HepG2 (cell line): ENCODE results near the gene GDF15. TPM values are rescaled to one million over a fixed set of nuclear protein-coding genes. Genes with fewer than 3 reads are reported as not detected.

Source experiments
- AKAP8 ChIP-seq: sonication (generic); formaldehyde crosslinking; IDR thresholded peaks from 2 replicates; pipeline ENCODE4 v1.5.1; 2020; ENCODE audit warnings: mild to moderate bottlenecking, missing genetic modification reagents
- ESRRA ChIP-seq: sonication (generic); formaldehyde crosslinking; IDR thresholded peaks from 2 replicates; pipeline ENCODE4 v1.5.1; 2020; ENCODE audit warnings: mild to moderate bottlenecking, low read depth, missing genetic modification reagents
- FOSL2 ChIP-seq: sonication (generic); formaldehyde crosslinking; IDR thresholded peaks from 2 replicates; pipeline ENCODE4 v1.4.0; 2020; ENCODE audit warnings: missing genetic modification reagents
- HNRNPUL1 ChIP-seq: fragments of 200-400 bp; formaldehyde crosslinking; IDR thresholded peaks from 2 replicates; pipeline ENCODE4 v1.6.1; 2017; ENCODE audit warnings: low read depth, mild to moderate bottlenecking, low read length, moderate library complexity
- KDM2A ChIP-seq: sonication (generic); formaldehyde crosslinking; IDR thresholded peaks from 2 replicates; pipeline ENCODE4 v1.4.0; 2020; ENCODE audit warnings: low read depth, missing genetic modification reagents, borderline replicate concordance
- KDM4B ChIP-seq: sonication (generic); formaldehyde crosslinking; IDR thresholded peaks from 2 replicates; pipeline ENCODE4 v1.4.0; 2020; ENCODE audit warnings: missing genetic modification reagents
- MBNL3 ChIP-seq: fragments of 250-450 bp; sonication (Bioruptor Pico); conservative IDR thresholded peaks from 2 replicates; pipeline ENCODE4 v1.8.0; 2022; ENCODE audit warnings: mild to moderate bottlenecking, inconsistent platforms
- MIER3 ChIP-seq: IDR thresholded peaks from 2 replicates; pipeline ENCODE4 v1.6.1; 2016; ENCODE audit warnings: missing compliant biosample characterization, borderline replicate concordance
- MIXL1 ChIP-seq: IDR thresholded peaks from 2 replicates; pipeline ENCODE4 v1.6.1; 2016
- NR2C2 ChIP-seq: sonication (generic); formaldehyde crosslinking; IDR thresholded peaks from 2 replicates; pipeline ENCODE4 v1.4.0; 2020; ENCODE audit warnings: missing genetic modification reagents, mild to moderate bottlenecking, moderate library complexity, borderline replicate concordance
- POGZ ChIP-seq: sonication (generic); formaldehyde crosslinking; IDR thresholded peaks from 2 replicates; pipeline ENCODE4 v1.4.0; 2020; ENCODE audit warnings: mild to moderate bottlenecking, missing genetic modification reagents
- REXO4 ChIP-seq: sonication (generic); formaldehyde crosslinking; IDR thresholded peaks from 2 replicates; pipeline ENCODE4 v1.8.0; 2022; ENCODE audit warnings: missing genetic modification reagents, mild to moderate bottlenecking, borderline replicate concordance
- SALL2 ChIP-seq: sonication (generic); formaldehyde crosslinking; IDR thresholded peaks from 2 replicates; pipeline ENCODE4 v1.8.1; 2023; ENCODE audit warnings: mild to moderate bottlenecking, missing genetic modification reagents, inconsistent platforms
- SAP130 ChIP-seq: IDR thresholded peaks from 2 replicates; pipeline ENCODE4 v1.6.1; 2016; ENCODE audit warnings: low read depth
- SKI ChIP-seq: fragments of 450-650 bp; IDR thresholded peaks from one replicate; pipeline ENCODE4 v1.6.1; 2018; ENCODE audit warnings: mild to moderate bottlenecking; ENCODE audit not compliant: partially characterized antibody
- SP5 ChIP-seq: IDR thresholded peaks from 2 replicates; pipeline ENCODE4 v1.6.1; 2016; ENCODE audit warnings: low read depth, borderline replicate concordance
- STAG1 ChIP-seq: sonication (generic); formaldehyde crosslinking; IDR thresholded peaks from 2 replicates; pipeline ENCODE4 v1.4.0; 2020; ENCODE audit warnings: missing genetic modification reagents
- ZFP82 ChIP-seq: sonication (generic); formaldehyde crosslinking; IDR thresholded peaks from 2 replicates; pipeline ENCODE4 v1.5.1; 2020; ENCODE audit warnings: mild to moderate bottlenecking, missing genetic modification reagents, borderline replicate concordance
- ZNF138 ChIP-seq: sonication (generic); formaldehyde crosslinking; IDR thresholded peaks from 2 replicates; pipeline ENCODE4 v1.5.0; 2020; ENCODE audit warnings: mild to moderate bottlenecking, low read depth, missing genetic modification reagents
- ZNF451 ChIP-seq: sonication (generic); formaldehyde crosslinking; IDR thresholded peaks from 2 replicates; pipeline ENCODE4 v1.5.0; 2020; ENCODE audit warnings: mild to moderate bottlenecking, missing genetic modification reagents
- ZNF616 ChIP-seq: sonication (generic); formaldehyde crosslinking; IDR thresholded peaks from 2 replicates; pipeline ENCODE4 v1.5.0; 2020; ENCODE audit warnings: low read depth, mild to moderate bottlenecking, missing genetic modification reagents
- ZNF788 ChIP-seq: sonication (generic); formaldehyde crosslinking; IDR thresholded peaks from 2 replicates; pipeline ENCODE4 v1.5.0; 2020; ENCODE audit warnings: mild to moderate bottlenecking, missing genetic modification reagents, borderline replicate concordance
- polyA plus RNA-seq, 8 experiments: library from polyadenylated mRNA; depleted of rRNA in 3 of 8; stranded (reverse) in 7 of 8; unstranded in 1 of 8; fragments of >200 nt; fragmentation: Illumina TruSeq in 4 of 8; extraction: Trizol in 4 of 8; gene quantifications; 2 replicates each; pipeline versions ENCODE4 v1.2.1 to v1.2.3, GENCODE V29; 2011 to 2016; ENCODE audit warnings: low read depth in 4 of 8, missing spikeins in 1 of 8, mixed read lengths in 1 of 8; ENCODE audit not compliant: insufficient read depth in 1 of 8
- total RNA-seq, 5 experiments: library from RNA; depleted of rRNA; stranded (reverse); fragments of >200 nt; fragmentation: Illumina TruSeq; extraction: Trizol; gene quantifications; 2 replicates each; pipeline ENCODE4 v1.2.3, GENCODE V29; 2016; ENCODE audit warnings: low read depth in 1 of 5
- TF ChIP-seq, protein P1 (sequence below): sonication (generic); formaldehyde crosslinking; IDR thresholded peaks from 2 replicates; pipeline ENCODE4 v1.5.0; 2020; ENCODE audit warnings: missing genetic modification reagents, mild to moderate bottlenecking, borderline replicate concordance
- TF ChIP-seq, protein P2 (sequence below): IDR thresholded peaks from 2 replicates; pipeline ENCODE4 v1.6.1; 2012; ENCODE audit warnings: low read length, improper control_type of control experiment
- TF ChIP-seq, protein P3 (sequence below): sonication (generic); formaldehyde crosslinking; IDR thresholded peaks from 2 replicates; pipeline ENCODE4 v1.4.0; 2020; ENCODE audit warnings: missing genetic modification reagents, borderline replicate concordance

GDF15 gene
- total and polyA plus RNA-seq, 2 of the 13 experiments (the other 11 are each of a cell fraction or from before 2014, with no cell fraction given): 146 to 422 TPM

DNA sequence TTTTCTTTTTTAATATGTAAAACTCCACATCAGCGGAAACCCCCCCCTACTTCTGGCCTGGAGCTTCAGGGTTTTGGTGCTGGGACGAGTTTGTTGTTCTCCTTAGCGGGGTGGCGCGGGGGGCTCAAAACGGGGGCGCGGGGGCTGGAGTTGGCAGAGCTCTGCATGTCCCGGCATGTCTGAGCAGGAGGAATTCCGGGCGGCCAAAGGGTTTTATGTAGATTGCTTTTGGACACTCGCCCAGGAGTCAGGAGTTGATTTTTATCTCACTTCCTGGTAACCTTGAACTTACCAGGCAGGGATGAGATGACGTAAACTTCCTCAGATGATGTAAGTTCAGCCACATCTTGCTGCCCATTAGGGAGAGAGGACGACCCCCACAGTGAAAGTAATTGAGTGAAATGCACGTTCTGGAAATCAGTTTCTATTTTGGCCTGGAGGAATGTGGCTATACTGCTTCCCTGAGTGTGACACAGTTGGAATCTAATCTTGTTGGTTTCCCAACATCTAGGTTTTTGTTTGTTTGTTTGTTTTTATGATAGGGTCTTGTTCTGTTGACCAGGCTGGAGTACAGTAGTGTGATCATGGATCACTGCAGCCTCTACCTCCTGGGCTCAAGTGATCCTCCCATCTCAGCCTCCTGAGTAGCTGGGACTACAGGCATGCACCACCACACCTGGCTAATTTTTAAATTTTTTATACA lies 21.0 kb upstream of the GDF15 start (continued):
- TF ChIP-seq, protein P1, sequence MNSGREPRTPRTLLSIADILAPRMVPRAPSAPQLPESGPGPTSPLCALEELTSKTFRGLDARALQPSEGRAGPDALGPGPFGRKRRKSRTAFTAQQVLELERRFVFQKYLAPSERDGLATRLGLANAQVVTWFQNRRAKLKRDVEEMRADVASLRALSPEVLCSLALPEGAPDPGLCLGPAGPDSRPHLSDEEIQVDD (CRISPR knock-in tag): no peak
- TF ChIP-seq SP5: peak; percentile 73
- no peak for TF ChIP-seq MBNL3
- TF ChIP-seq POGZ (CRISPR knock-in tag): no peak
- TF ChIP-seq ZNF138 (CRISPR knock-in tag): no peak
- no peak for TF ChIP-seq HNRNPUL1
- TF ChIP-seq SAP130 (CRISPR knock-in tag): peak; percentile 90
- no peak for TF ChIP-seq ZFP82 (CRISPR knock-in tag)
- peak; percentile 79; the same call in 1 of the 2 replicates for TF ChIP-seq NR2C2 (CRISPR knock-in tag)
- no peak for TF ChIP-seq ZNF616 (CRISPR knock-in tag)
- peak; percentile 58; the same call in 1 of the 2 replicates for TF ChIP-seq MIXL1
- TF ChIP-seq KDM2A (CRISPR knock-in tag): no peak
- peak; percentile 29; the same call in 1 of the 2 replicates for TF ChIP-seq ZNF788 (CRISPR knock-in tag)
- no peak for TF ChIP-seq ZNF451 (CRISPR knock-in tag)
- TF ChIP-seq MIER3 (CRISPR knock-in tag): peak; percentile 87; the same call in 1 of the 2 replicates
- no peak for TF ChIP-seq AKAP8 (CRISPR knock-in tag)
- TF ChIP-seq, protein P2, sequence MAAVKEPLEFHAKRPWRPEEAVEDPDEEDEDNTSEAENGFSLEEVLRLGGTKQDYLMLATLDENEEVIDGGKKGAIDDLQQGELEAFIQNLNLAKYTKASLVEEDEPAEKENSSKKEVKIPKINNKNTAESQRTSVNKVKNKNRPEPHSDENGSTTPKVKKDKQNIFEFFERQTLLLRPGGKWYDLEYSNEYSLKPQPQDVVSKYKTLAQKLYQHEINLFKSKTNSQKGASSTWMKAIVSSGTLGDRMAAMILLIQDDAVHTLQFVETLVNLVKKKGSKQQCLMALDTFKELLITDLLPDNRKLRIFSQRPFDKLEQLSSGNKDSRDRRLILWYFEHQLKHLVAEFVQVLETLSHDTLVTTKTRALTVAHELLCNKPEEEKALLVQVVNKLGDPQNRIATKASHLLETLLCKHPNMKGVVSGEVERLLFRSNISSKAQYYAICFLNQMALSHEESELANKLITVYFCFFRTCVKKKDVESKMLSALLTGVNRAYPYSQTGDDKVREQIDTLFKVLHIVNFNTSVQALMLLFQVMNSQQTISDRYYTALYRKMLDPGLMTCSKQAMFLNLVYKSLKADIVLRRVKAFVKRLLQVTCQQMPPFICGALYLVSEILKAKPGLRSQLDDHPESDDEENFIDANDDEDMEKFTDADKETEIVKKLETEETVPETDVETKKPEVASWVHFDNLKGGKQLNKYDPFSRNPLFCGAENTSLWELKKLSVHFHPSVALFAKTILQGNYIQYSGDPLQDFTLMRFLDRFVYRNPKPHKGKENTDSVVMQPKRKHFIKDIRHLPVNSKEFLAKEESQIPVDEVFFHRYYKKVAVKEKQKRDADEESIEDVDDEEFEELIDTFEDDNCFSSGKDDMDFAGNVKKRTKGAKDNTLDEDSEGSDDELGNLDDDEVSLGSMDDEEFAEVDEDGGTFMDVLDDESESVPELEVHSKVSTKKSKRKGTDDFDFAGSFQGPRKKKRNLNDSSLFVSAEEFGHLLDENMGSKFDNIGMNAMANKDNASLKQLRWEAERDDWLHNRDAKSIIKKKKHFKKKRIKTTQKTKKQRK: no peak
- peak; percentile 88 for TF ChIP-seq FOSL2 (CRISPR knock-in tag)
- peak; percentile 48; the same call in 1 of the 2 replicates for TF ChIP-seq SALL2 (CRISPR knock-in tag)
- peak; percentile 84 for TF ChIP-seq KDM4B
- peak; percentile 88 for TF ChIP-seq SKI
- TF ChIP-seq REXO4 (CRISPR knock-in tag): no peak
- TF ChIP-seq ESRRA (CRISPR knock-in tag): peak; percentile 42; the same call in 1 of the 2 replicates
- 0 out of 2 replicates have a peak, but pooled peaks have one; percentile 16 for TF ChIP-seq STAG1 (CRISPR knock-in tag)
- TF ChIP-seq, protein P3, sequence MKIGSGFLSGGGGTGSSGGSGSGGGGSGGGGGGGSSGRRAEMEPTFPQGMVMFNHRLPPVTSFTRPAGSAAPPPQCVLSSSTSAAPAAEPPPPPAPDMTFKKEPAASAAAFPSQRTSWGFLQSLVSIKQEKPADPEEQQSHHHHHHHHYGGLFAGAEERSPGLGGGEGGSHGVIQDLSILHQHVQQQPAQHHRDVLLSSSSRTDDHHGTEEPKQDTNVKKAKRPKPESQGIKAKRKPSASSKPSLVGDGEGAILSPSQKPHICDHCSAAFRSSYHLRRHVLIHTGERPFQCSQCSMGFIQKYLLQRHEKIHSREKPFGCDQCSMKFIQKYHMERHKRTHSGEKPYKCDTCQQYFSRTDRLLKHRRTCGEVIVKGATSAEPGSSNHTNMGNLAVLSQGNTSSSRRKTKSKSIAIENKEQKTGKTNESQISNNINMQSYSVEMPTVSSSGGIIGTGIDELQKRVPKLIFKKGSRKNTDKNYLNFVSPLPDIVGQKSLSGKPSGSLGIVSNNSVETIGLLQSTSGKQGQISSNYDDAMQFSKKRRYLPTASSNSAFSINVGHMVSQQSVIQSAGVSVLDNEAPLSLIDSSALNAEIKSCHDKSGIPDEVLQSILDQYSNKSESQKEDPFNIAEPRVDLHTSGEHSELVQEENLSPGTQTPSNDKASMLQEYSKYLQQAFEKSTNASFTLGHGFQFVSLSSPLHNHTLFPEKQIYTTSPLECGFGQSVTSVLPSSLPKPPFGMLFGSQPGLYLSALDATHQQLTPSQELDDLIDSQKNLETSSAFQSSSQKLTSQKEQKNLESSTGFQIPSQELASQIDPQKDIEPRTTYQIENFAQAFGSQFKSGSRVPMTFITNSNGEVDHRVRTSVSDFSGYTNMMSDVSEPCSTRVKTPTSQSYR (CRISPR knock-in tag): peak; percentile 88; the same call in 1 of the 2 replicates
